LoVo (cell line): ENCODE results near the gene ADGRF4.
A peak's percentile ranks its signal among the peaks of the same experiment; 100 is the strongest.
"Not testable (repeated sequence)": the region's sequence is repeated elsewhere in the genome, so short reads cannot be mapped to it uniquely, and the experiment has no call there.

Source experiments
- DNase-seq: peaks from one replicate; pipeline ENCODE4 v3.0.0-alpha.2; 2016; ENCODE audit warnings: low spot score

The ADGRF4 gene

GRCh38 chr6:47734831-47735481, 36.6 kb downstream of the ADGRF4 start:
- DNase-seq = no peak

DNA sequence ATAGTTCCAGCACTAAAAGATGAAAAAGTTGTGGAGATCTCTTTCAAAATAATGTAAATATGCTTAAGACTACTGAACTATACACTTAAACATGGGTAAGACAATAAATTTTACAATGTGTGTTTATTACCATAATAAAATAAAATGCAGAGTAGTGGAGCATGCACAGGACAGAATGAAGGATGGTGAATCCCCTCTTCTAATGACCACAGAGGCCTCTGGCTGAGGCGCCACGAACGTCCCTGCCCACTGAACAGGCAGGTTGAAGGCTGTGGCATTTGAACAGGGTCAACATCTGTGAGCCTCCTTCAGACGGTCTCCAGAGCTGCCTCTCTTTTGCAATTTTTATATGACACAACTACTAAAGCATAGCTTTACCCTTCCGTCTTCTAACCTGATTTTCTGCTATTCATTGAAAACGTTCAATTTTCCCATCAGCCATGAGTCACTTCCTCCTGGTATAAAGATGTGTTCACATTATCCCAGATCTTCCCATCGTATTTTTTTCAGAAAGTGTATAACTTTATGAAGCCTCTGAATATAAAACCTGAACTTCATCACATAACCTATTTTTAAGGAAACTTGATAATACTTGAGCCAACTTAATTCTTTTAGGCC, 37.8 kb downstream of the ADGRF4 start:
- no peak for DNase-seq

DNA sequence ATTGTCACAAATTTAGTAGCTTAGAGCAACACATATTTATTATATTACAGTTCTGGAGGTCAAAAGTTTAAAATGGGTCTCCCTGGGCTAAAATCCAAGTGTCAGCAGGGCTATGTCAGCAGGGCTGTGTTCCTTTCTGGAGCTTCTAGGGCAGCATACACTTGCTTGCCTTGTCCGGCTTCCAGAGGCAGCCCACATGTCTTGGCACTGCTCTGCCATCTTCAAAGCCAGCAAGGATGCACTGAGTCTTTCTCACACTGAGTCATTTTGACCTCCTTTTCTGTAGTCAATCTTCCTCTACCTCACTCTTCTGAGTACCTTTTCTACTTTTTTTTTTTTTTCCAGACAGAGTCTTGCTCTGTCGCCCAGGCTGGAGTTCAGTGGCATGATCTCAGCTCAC, 39.0 kb downstream of the ADGRF4 start:
- no peak for DNase-seq

DNA sequence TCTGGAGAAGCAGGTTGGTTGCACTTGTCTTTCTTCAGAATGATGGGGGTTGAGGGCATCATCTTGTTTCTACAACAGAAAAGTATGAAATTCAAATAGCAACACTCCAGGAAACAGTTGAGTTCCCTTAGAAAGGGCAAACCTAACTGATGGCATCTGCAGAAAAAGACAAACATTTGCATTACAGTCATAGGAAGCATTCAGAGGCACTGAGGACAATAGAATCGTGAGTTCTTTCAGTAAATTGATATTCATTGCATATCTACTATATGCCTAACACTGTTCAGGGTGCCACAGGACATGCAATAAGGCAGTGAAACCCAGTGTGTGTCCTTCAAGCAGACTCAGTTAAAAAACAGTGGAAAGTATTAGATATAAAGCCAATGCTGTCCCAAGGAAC, 42.3 kb downstream of the ADGRF4 start:
- DNase-seq = no peak

- DNase-seq = peak; percentile 68
Observed at GRCh38 chr6:47741807-47742206, 43.4 kb downstream of the ADGRF4 start.

- DNase-seq = no peak
Observed at GRCh38 chr6:47743744-47744143, 45.4 kb downstream of the ADGRF4 start.

DNA sequence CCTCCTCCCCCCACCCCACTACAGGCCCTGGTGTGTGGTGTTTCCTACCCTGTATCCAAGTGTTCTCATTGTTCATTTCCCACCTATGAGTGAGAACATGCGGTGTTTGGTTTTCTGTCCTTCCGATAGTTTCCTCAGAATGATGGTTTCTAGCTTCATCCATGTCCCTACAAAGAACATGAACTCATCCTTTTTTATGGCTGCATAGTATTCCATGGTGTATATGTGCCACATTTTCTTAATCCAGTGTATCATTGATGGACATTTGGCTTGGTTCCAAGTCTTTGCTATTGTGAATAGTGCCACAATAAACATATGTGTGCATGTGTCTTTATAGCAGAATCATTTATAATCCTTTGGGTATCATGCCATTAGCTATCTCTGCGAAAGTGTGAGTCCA, 46.9 kb downstream of the ADGRF4 start:
- not testable (repeated sequence) for DNase-seq

DNA sequence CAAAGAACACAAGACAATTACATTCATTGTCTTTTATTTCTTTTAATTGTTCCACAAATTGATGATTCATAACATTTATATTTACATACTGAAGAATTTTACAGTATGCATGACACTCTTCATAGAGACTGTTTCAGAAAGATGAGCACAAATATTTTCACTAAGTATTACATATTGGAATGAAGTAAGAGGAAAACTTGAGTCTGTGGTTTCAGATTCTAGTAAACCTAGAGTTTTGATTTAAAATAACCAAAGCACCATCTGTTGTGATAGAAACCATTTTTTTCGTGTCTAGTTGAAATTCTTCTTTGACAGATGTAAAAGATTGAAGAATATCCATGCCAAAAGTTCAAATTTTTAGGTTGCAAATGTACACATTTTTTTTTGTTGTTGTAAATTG, 51.4 kb downstream of the ADGRF4 start:
- no peak for DNase-seq

GRCh38 chr6:47752801-47753200, 54.4 kb downstream of the ADGRF4 start:
- DNase-seq = peak; percentile 58

GRCh38 chr6:47759364-47759763, 61.0 kb downstream of the ADGRF4 start:
- no peak for DNase-seq

- DNase-seq = no peak
Observed at GRCh38 chr6:47762502-47762901, 64.1 kb downstream of the ADGRF4 start.

DNA sequence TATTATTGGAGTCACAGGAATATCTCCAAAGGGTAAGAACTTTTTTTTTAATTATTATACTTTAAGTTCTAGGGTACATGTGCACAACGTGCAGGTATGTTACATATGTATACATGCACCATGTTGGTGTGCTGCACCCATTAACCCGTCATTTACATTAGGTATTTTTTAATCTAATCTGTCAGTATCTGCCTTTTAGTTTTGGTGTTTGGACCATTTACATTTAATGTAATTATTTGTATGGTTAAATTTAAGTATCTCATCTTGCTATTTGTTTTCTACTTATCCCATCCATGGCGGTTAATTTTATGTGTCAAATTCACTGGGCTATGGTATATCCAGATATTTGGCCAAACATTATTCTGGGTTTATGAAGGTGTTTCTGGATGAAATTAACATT, 68.1 kb downstream of the ADGRF4 start:
- no peak for DNase-seq

- no peak for DNase-seq
Observed at GRCh38 chr6:47767102-47767501, 68.7 kb downstream of the ADGRF4 start.

GRCh38 chr6:47769982-47770381, 71.6 kb downstream of the ADGRF4 start:
- DNase-seq = no peak
